Measurements from ENCODE around the gene UMODL1. TPM values are rescaled to one million over a fixed set of nuclear protein-coding genes. Genes with fewer than 3 reads are reported as not detected.

UMODL1 gene
- total and polyA plus RNA-seq, 2 donors (not counting 3 experiments of a cell fraction or from before 2014, with no cell fraction given) = not detected

GRCh38 chr21:42107177-42107880 lies 36.2 kb downstream of the UMODL1 start:
- ChIA-PET POLR2A (no interaction called here), CTCF (interaction anchor here (0.7 to 4.1 kb wide), 45 partner anchors 10 to 824 kb away, joined by 3 to 81 read pairs (median 6); partner anchors contain the start of genes UMODL1 and ZBTB21)
- Histone ChIP-seq H4K20me1 (replicated peaks; ENCODE audit: control insufficient read depth, extremely low read depth, insufficient read depth, low read length) (no peaks in the 10 kb centered on the region), H3K79me2 (ENCODE audit: control insufficient read depth, insufficient read depth, low read length) (no peaks in the 10 kb centered on the region), H3K4me3 (replicated peaks in 1 of 3; ENCODE audit: insufficient read depth in 1 of 3, low read depth in 1 of 3, low read length in 3 of 3) (no peak overlapping the region), H3K9me1 (replicated peaks; ENCODE audit: control insufficient read depth, extremely low read depth, insufficient read depth, low read length) (no peaks in the 10 kb centered on the region), H3K4me1 (ENCODE audit: control insufficient read depth, extremely low read depth, insufficient read depth, low read length) (no peaks in the 10 kb centered on the region), H3K9me3 (replicated peaks; ENCODE audit: control insufficient read depth, insufficient read depth, low read length) (no peaks in the 10 kb centered on the region), H3K36me3 (ENCODE audit: control insufficient read depth in 2 of 2, extremely low read depth in 1 of 2, insufficient read depth in 2 of 2, low read length in 2 of 2) (no peaks in the 10 kb centered on the region), H2AFZ (ENCODE audit: low read depth, low read length) (no peak overlapping the region), H3K4me2 (ENCODE audit: insufficient read depth, low read length) (no peak overlapping the region), H3K9ac (replicated peaks; ENCODE audit: extremely low read depth, insufficient read depth, low read length) (no peak overlapping the region), H3K27me3 (ENCODE audit: control insufficient read depth in 2 of 2, insufficient read depth in 2 of 2, low read length in 2 of 2) (peaks cover 4 to 10% of the 10 kb centered on the region in 2 experiments), H3K27ac (ENCODE audit: insufficient read depth, low read depth, low read length) (no peak overlapping the region)
- no TSS peak for BruUV-seq (replicated peaks)
- dilution Hi-C loops (cut with MboI; ENCODE audit: extremely low pct_ligation_motif_present, low sequenced_read_pairs) (no loop called here), intact Hi-C loops (cut with micrococcal nuclease) (loop anchor here (1.0 kb wide), 2 partner anchors 174 to 291 kb away; no protein-coding TSS in a partner anchor)
- DNase-seq (ENCODE audit: low read depth, low spot score) (no peak), FAIRE-seq (no peak)
- TF ChIP-seq GATA2 (IDR thresholded peaks at IDR 0.05; ENCODE audit: insufficient read depth, insufficient read length, low read depth, low read length) (no peak), FOS (IDR thresholded peaks at IDR 0.05; ENCODE audit: borderline replicate concordance, insufficient read depth, low read length) (no peak), POLR2AphosphoS5 (IDR thresholded peaks at IDR 0.05; ENCODE audit: insufficient read depth, low read depth, low read length) (no peak), EZH2 (IDR thresholded peaks at IDR 0.05; ENCODE audit: borderline replicate concordance, low read depth, low read length, severe bottlenecking) (no peak), JUN (IDR thresholded peaks at IDR 0.05; ENCODE audit: borderline replicate concordance, insufficient read depth, insufficient read length, low read depth) (no peak), MYC (IDR thresholded peaks at IDR 0.05; ENCODE audit: low read depth, low read length) (no peak)

All from endothelial cell of umbilical vein (primary cell).